Gastroesophageal sphincter (tissue), 3 donors: ENCODE data around the gene KIF16B.
"Not testable (repeated sequence)": the region's sequence is repeated elsewhere in the genome, so short reads cannot be mapped to it uniquely, and the experiment has no call there.

Experiments
- POLR2A ChIP-seq, 2 donors: fragments of 450-650 bp; IDR thresholded peaks; one replicate each; pipeline ENCODE4 v1.6.1; 2017; ENCODE audit warnings: antibody characterized with exemption in 2 of 2, mild to moderate bottlenecking in 2 of 2, moderate library complexity in 1 of 2
- POLR2AphosphoS5 ChIP-seq: sonication (generic); formaldehyde crosslinking; IDR thresholded peaks from one replicate; pipeline ENCODE4 v1.6.1; 2017; ENCODE audit warnings: antibody characterized with exemption
- TF ChIP-seq, protein P1 (sequence below), 4 experiments: fragments of 200-600 bp in 2 of 4; fragments of 450-650 bp in 2 of 4; sonication (generic) in 1 of 4; IDR thresholded peaks; one replicate each; pipeline ENCODE4 v1.5.1; 2017 to 2019; ENCODE audit warnings: antibody characterized with exemption in 4 of 4, mild to moderate bottlenecking in 2 of 4, moderate library complexity in 2 of 4

- TF ChIP-seq, protein P1, sequence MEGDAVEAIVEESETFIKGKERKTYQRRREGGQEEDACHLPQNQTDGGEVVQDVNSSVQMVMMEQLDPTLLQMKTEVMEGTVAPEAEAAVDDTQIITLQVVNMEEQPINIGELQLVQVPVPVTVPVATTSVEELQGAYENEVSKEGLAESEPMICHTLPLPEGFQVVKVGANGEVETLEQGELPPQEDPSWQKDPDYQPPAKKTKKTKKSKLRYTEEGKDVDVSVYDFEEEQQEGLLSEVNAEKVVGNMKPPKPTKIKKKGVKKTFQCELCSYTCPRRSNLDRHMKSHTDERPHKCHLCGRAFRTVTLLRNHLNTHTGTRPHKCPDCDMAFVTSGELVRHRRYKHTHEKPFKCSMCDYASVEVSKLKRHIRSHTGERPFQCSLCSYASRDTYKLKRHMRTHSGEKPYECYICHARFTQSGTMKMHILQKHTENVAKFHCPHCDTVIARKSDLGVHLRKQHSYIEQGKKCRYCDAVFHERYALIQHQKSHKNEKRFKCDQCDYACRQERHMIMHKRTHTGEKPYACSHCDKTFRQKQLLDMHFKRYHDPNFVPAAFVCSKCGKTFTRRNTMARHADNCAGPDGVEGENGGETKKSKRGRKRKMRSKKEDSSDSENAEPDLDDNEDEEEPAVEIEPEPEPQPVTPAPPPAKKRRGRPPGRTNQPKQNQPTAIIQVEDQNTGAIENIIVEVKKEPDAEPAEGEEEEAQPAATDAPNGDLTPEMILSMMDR (IDR thresholded peaks at IDR 0.05): not testable (repeated sequence)
- TF ChIP-seq POLR2A (IDR thresholded peaks at IDR 0.05); POLR2AphosphoS5: not testable (repeated sequence)
Measured at GRCh38 chr20:16522651-16523050, 50.6 kb downstream of the KIF16B start.
